Activated CD4-positive, CD25-positive, alpha-beta regulatory T cell treated with anti-CD3 and anti-CD28 coated beads, Interleukin-2, amount 50 U/mL, for 72 hours (primary cell): Measurements from ENCODE around the gene OPHN1.
"Not testable (repeated sequence)": the region's sequence is repeated elsewhere in the genome, so short reads cannot be mapped to it uniquely, and the experiment has no call there.

ENCODE experiments used
- DNase-seq: peaks from one replicate; pipeline ENCODE4 v3.0.0; 2021

OPHN1 gene

DNA sequence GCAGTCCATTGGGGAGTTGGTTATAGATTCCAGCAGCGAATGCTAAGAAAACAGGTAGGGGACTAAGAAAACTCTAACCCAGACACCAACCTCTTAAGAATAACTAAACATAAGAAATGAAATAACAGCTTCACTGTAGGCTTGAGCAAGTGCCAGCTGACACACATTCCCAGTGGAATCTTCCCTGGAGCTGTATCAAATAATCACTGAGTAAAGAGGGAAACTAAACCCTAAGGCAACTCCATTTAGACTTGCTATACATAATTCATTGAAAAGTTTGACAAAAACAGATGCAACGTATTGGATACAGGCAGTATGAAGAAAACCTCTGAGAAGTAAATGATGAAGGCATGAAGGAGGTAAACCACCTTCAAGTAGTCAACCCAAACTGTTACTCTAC lies 293.5 kb downstream of the OPHN1 start:
- no peak for DNase-seq

DNA sequence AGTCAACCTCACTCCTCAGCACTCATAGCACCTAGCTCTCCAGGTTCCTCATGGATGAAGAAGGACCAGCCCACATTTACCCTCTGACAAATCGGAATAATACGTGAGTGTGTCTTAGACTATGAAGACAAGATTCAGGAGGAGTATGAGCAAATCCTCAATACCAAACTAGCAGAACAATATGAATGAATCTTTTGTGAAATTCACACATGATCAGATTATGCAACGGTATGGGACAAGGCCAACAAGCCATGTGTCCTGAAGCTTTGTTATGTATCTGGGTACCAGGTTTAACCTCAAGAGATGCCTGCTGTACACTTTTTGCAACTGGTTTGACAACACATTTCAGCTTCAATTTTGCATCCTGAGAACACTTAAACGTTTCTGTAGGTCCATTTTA lies 300.1 kb downstream of the OPHN1 start:
- DNase-seq = no peak

- no peak for DNase-seq
Observed at GRCh38 chrX:68132749-68133148, 300.5 kb downstream of the OPHN1 start.

GRCh38 chrX:68121835-68122234 lies 311.5 kb downstream of the OPHN1 start:
- no peak for DNase-seq

DNA sequence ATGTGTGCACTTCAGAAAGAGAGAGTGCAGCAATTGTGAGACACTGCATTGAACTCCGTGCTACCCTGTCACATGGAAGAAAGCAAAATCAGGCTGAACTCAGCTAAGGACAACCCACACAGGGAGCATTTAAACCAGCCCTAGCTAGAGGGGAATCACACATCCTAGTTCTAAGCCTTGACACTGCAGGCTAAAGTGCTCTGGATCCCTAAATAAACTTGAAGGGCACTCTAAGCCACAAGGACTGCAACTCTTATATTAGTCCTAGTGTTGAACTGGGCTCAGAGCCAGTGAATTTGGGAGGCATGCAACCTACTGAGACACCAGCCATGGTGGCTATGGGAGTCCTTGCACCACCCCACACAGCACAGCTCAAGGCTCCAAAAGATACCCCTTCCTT lies 311.9 kb downstream of the OPHN1 start:
- DNase-seq = no peak

- no peak for DNase-seq
Observed at GRCh38 chrX:68115371-68115770, 317.9 kb downstream of the OPHN1 start.

GRCh38 chrX:68114573-68115129 lies 318.6 kb downstream of the OPHN1 start:
- DNase-seq = no peak

GRCh38 chrX:68113837-68114572 lies 319.3 kb downstream of the OPHN1 start:
- no peak for DNase-seq

GRCh38 chrX:68112321-68112720 lies 321.0 kb downstream of the OPHN1 start:
- no peak for DNase-seq

- DNase-seq = no peak
Observed at GRCh38 chrX:68109162-68109561, 324.1 kb downstream of the OPHN1 start.

DNA sequence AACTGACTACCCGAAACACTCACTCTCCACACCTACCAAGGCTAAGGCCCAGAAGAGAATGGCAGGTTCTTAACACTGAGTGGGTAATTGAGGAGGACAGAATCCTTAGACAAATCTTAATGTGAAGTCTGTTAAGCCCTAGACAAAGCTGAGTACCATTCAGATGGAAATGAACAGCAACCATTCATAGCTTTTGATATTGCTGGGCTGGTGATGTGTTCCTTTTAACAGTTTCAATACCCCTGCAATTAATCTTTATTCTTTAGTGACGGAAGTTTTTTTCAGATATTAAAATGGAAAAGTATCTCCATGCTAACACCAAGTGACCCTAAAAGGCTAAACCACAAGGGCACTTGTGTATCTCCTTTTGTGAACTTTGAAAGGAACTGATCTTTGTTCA lies 334.9 kb downstream of the OPHN1 start:
- DNase-seq = no peak

DNA sequence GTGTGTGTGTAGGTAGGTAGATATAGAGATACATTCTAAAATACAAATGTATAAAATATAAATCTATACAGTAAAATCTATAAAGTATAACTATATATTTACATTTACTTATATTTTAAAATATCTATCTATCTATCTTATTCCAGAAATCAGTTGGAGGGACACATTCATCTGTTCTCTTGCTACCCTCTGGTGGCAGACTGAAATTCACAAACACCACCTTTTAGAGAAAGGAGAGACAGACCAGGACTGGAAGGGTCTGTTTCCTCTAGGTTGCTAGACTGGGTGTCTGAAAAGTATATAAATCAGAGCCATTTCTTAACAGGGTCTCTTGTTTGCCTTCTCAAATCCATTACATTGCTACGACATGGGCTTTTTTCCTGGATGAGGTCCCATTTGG lies 343.0 kb downstream of the OPHN1 start:
- DNase-seq = no peak

- no peak for DNase-seq
Observed at GRCh38 chrX:68087526-68087925, 345.8 kb downstream of the OPHN1 start.

DNA sequence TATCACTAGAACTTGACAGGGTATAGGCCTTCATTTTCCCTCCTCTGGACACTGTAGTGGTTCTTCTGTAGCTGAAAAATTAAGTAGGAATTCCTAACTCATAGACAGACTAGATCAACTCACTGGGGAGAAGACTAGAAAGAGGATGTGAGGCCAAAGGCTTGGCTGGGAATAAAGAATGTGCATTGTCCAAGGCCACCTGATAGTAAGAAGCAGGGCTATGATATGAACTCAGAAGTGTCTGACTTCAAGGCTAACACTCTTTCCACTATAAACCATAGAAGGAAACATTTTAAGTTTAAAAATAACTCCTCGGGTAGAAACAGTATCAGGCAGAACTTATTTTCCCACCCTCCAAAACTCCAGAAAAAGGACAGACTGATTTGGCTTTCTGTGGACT lies 346.6 kb downstream of the OPHN1 start:
- no peak for DNase-seq

DNA sequence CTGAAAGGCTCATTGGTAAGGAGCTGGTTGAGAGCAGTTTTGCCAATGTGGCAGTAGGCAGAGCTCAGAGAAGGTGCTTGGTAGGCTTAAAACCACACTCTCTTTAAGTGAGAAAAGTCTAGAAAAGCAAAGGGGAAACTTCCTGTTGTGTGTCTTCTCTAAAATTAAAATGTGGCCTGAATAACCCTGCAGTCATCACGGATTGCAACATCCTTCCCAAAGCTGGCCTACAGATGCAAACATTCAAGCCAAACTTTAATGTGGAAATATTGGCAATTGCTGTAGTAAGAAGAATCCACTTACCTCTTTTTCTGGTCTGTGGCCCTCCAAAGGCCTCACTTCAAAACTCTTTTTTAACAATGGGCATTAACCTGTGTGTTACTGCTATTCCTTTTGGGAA lies 348.5 kb downstream of the OPHN1 start:
- no peak for DNase-seq

- no peak for DNase-seq
Observed at GRCh38 chrX:68083510-68083909, 349.8 kb downstream of the OPHN1 start.

GRCh38 chrX:68079961-68080360 lies 353.3 kb downstream of the OPHN1 start:
- no peak for DNase-seq

DNA sequence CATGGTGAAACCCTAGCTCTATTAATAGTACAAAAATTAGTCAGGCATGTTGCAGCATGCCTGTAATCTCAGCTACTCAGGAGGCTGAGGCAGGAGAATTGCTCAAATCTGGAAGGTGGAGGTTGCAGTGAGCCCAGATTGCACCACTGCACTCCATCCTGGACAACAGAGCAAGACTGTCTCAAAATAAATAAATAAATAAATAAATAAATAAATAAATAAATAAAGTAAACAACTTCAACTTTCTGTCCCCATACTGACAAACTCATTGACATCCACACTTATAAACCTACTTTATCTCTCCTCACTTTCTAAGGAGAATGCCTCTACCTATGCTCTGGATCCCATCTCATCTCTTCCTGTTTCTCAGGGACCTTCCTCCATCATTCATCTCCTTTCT lies 354.5 kb downstream of the OPHN1 start:
- DNase-seq = not testable (repeated sequence)

DNA sequence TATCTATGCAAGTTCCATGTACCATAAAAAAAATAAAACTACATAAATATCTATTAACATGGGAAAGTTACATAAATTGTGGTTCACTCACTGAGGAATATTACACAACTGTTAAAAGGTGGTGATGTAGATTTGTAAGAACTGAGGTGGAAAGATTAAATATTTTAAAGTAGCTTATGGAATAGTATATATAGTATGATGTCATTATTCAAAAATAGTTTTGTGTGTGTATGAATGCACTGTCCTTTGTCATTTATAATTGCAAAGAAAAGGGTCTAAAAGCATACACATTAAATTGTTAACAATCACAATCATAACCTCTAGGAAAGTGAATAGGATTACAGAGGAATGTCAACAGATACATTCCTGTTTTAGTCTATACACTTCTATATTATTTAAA lies 355.9 kb downstream of the OPHN1 start:
- no peak for DNase-seq

GRCh38 chrX:68072041-68072440 lies 361.3 kb downstream of the OPHN1 start:
- no peak for DNase-seq

- DNase-seq = not testable (repeated sequence)
Observed at GRCh38 chrX:68070119-68070518, 363.2 kb downstream of the OPHN1 start.

GRCh38 chrX:68061206-68061535 lies 372.1 kb downstream of the OPHN1 start:
- no peak for DNase-seq

DNA sequence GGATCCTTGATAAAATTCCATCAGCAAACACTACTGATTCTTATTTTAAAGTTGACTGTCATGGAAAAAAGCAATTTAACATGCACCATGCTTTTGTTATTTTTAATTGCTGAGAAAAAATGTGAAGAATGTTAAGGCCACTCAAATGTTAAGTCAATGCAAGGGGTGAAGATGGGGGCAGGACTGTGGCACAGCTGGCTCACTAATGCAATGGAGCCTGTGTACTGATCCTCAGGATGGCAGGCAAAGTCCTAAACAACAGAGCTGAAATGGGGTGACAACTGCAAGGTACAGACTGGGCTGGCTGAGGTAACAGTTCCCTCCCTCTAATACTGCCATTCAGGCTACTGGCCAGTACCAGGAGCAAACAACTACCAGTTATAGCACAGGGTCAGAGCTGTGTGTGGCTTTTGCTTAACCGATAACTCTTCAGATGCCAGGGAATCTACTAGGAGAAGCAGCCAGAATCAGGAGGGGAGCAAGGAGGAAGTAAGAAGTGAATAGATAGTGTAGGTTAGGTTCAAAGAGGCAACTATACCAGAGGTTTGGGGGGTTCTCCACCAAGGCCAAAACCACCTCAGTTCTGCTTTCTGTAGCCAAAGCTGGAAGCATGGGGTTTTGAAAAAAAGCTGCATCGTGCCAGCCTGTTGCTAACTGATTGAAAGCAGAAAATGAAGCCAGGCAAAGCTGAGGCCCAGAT lies 372.6 kb downstream of the OPHN1 start:
- no peak for DNase-seq

GRCh38 chrX:68059469-68059868 lies 373.8 kb downstream of the OPHN1 start:
- DNase-seq = no peak

- DNase-seq = no peak
Observed at GRCh38 chrX:68049466-68049865, 383.8 kb downstream of the OPHN1 start.
